Measurements from ENCODE around the gene RABEPK.

- TF ChIP-seq REST (IDR thresholded peaks at IDR 0.05; ENCODE audit: low read depth), result no peak
- no peak for TF ChIP-seq EP300 (IDR thresholded peaks at IDR 0.05; ENCODE audit: borderline replicate concordance)
- TF ChIP-seq CREB1 (IDR thresholded peaks at IDR 0.05; ENCODE audit: low read depth), result no peak
- no peak for TF ChIP-seq TAF1 (IDR thresholded peaks at IDR 0.05; ENCODE audit: low read depth)
- no peak for TF ChIP-seq MAX (IDR thresholded peaks at IDR 0.05)
- TF ChIP-seq RAD21 (IDR thresholded peaks at IDR 0.05; ENCODE audit: low read depth), result no peak
- TF ChIP-seq NFIC (IDR thresholded peaks at IDR 0.05), result no peak
- no peak for TF ChIP-seq YY1 (IDR thresholded peaks at IDR 0.05; ENCODE audit: low read depth)
Measured at GRCh38 chr9:125246261-125246667, 45.9 kb downstream of the RABEPK start.
